Superior temporal gyrus (tissue), 1 donor: Measurements from ENCODE around the gene TMEM131.

Experiments
- DNase-seq: peaks from one replicate; pipeline ENCODE4 v3.0.0-alpha.2; 2016; ENCODE audit errors: extremely low spot score

Gene TMEM131

GRCh38 chr2:97707362-97708047, 288.2 kb downstream of the TMEM131 start:
- DNase-seq = no peak

DNA sequence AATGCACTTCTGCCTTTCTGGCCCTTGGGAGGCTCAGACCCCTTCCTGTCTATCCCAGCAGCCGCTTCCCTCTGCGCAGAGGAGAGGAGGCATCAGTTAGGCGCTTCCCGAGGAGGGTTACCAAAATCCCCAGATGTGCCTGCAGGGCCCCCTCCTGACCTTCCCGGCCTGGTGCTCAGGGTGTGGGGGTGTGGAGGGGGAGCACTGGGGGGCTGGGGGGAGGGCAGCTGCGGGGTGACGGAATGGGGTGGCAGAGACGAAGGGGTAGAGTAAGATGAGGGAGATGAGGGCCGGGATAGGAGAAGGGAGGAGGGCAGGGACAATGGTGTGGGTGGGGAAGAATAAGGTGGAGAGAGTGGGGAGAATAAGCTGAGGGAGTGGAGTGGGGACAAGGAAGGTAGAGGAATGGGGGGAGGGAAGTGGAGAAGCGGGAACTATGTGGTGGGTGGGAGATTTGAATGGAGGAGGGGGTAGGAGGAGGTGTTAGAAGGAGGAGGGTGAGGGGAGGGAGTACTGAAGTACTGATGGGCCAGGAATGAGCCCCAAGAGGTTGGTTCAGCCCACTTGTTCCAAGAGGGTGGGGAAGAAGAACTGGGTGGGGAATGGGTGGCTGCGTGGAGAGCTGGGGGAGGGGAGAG, 288.9 kb downstream of the TMEM131 start:
- DNase-seq = no peak
